Upper lobe of left lung (tissue), 4 donors: ENCODE results near the gene CCDC110.

ENCODE experiments used
- EP300 ChIP-seq, 4 donors: sonication (generic); formaldehyde crosslinking; IDR thresholded peaks; one replicate each; pipeline ENCODE4 v1.5.1; 2017; ENCODE audit warnings: antibody characterized with exemption in 4 of 4, control low read depth in 2 of 4
- POLR2A ChIP-seq, 4 donors: fragments of 450-650 bp; IDR thresholded peaks; one replicate each; pipeline ENCODE4 v1.5.1; 2016 to 2017; ENCODE audit warnings: antibody characterized with exemption in 4 of 4, mild to moderate bottlenecking in 2 of 4
- POLR2AphosphoS5 ChIP-seq, 2 donors: sonication (generic); formaldehyde crosslinking; IDR thresholded peaks; one replicate each; pipeline ENCODE4 v1.5.1; 2017; ENCODE audit warnings: antibody characterized with exemption in 2 of 2
- TF ChIP-seq, protein P1 (sequence below), 6 experiments: fragments of 450-650 bp in 4 of 6; fragments of 200-600 bp in 2 of 6; sonication (generic) in 2 of 6; IDR thresholded peaks; one replicate each; pipeline ENCODE4 v1.5.1; 2016 to 2019; ENCODE audit warnings: antibody characterized with exemption in 6 of 6

DNA sequence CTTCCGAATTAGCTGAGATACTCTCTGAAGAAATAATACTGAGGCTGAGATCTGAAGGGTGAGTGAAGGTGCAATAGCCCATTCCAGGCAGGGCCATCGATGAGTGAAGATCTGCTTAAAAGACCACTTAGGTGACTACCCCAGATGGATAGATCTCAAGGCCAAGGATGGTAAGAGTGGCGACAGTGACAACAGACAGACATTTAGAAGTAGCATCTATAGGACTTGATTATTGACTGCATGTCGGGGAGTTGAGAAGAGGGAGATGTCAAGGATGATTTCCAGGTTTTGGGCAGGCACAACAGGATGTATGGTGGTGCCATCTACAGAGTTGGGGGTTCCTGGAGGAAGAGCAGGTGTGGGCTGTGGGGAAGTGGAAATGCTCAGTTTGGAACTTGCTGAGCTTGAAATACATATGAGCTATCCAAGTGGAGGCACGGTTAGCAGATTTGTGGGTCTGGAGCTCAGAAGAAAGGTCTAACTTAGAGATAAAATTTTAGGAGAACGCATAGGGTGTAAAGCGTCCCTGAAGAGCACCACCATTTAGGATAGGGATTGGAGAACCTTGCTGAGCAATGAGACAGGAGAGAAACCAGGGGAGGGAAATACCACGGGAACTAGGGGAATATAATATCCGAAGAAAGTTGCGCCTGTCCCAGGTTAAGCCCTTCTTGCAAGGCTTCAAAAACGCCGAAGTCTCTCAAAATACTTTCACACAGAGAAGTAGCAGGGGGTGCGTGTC lies 46.5 kb downstream of the CCDC110 start:
- TF ChIP-seq EP300 (IDR thresholded peaks at IDR 0.05) (no peak), POLR2AphosphoS5 (IDR thresholded peaks at IDR 0.05) (no peak), POLR2A (IDR thresholded peaks at IDR 0.05) (no peak)
- TF ChIP-seq, protein P1, sequence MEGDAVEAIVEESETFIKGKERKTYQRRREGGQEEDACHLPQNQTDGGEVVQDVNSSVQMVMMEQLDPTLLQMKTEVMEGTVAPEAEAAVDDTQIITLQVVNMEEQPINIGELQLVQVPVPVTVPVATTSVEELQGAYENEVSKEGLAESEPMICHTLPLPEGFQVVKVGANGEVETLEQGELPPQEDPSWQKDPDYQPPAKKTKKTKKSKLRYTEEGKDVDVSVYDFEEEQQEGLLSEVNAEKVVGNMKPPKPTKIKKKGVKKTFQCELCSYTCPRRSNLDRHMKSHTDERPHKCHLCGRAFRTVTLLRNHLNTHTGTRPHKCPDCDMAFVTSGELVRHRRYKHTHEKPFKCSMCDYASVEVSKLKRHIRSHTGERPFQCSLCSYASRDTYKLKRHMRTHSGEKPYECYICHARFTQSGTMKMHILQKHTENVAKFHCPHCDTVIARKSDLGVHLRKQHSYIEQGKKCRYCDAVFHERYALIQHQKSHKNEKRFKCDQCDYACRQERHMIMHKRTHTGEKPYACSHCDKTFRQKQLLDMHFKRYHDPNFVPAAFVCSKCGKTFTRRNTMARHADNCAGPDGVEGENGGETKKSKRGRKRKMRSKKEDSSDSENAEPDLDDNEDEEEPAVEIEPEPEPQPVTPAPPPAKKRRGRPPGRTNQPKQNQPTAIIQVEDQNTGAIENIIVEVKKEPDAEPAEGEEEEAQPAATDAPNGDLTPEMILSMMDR (IDR thresholded peaks at IDR 0.05) = no peak
